ENCODE data around the gene MMP28. TPM values are rescaled to one million over a fixed set of nuclear protein-coding genes. Genes with fewer than 3 reads are reported as not detected.
A peak's percentile ranks its signal among the peaks of the same experiment; 100 is the strongest.

The MMP28 gene
- total RNA-seq, 1 donor from 2014 or later = 8.6 TPM

DNA sequence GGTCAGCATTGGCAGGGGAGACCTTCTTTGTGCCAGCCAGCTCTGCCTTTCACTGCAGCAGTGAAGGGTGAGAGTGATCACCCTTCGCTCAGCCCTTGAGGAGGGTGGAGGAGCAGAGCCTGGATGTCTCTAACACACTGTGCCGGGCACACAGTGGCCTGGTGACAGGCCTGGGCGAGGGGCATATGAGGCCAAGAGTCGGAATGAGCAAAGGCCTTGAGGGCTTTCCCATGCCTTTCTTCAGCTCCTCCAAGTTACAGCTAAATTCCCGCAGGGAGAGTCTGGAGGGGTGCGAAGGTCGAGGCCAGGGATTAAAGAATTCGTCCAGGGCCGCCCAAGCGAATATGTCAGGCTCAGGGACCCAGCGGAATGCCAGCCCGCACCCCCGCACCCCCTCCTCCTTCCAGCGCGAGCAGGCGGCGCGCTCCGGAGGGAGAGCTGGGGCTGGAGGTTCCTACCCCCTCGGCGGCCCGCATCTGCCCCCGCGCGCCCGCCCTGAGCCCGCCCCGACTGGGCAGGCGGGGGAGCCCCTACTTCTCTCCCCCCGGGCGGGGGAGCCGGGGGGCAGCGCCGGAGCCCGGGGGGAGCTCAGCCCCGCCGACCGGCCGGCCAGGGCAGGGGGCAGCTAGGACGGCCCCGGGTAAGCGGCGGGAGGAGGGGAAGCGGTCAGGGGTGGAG is 64.1 kb downstream of the MMP28 start, which contains the start of gene RASL10B:
RASL10B (plus strand) TSS at position 401 of the 678 bp plus-strand sequence. CDS start 3,546 bp downstream, outside the sequence.
- H3K4me3 Mint-ChIP-seq (ENCODE audit: unreplicated experiment) = peak within 1 kb of the TSS; percentile 80
- no peaks in the 10 kb centered on the region for H3K36me3 Mint-ChIP-seq (ENCODE audit: low read depth)
- H3K9me3 Mint-ChIP-seq (ENCODE audit: low read depth) = no peaks in the 10 kb centered on the region
- DNase-seq (ENCODE audit: low spot score) = no peak
- TF ChIP-seq, protein P1, sequence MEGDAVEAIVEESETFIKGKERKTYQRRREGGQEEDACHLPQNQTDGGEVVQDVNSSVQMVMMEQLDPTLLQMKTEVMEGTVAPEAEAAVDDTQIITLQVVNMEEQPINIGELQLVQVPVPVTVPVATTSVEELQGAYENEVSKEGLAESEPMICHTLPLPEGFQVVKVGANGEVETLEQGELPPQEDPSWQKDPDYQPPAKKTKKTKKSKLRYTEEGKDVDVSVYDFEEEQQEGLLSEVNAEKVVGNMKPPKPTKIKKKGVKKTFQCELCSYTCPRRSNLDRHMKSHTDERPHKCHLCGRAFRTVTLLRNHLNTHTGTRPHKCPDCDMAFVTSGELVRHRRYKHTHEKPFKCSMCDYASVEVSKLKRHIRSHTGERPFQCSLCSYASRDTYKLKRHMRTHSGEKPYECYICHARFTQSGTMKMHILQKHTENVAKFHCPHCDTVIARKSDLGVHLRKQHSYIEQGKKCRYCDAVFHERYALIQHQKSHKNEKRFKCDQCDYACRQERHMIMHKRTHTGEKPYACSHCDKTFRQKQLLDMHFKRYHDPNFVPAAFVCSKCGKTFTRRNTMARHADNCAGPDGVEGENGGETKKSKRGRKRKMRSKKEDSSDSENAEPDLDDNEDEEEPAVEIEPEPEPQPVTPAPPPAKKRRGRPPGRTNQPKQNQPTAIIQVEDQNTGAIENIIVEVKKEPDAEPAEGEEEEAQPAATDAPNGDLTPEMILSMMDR (IDR thresholded peaks at IDR 0.05) = no peak
- peaks cover 38% of the 10 kb centered on the region for H3K4me1 Mint-ChIP-seq (ENCODE audit: low read depth)
- H3K27me3 Mint-ChIP-seq (ENCODE audit: low read depth) = no peaks in the 10 kb centered on the region
- H3K27ac Mint-ChIP-seq (ENCODE audit: unreplicated experiment) = no peak within 1 kb of the TSS

GRCh38 chr17:35730400-35731005 is 64.9 kb downstream of the MMP28 start:
- TF ChIP-seq, protein P1 (IDR thresholded peaks at IDR 0.05) = no peak
- H3K9me3 Mint-ChIP-seq (ENCODE audit: low read depth) = no peaks in the 10 kb centered on the region
- no peaks in the 10 kb centered on the region for H3K36me3 Mint-ChIP-seq (ENCODE audit: low read depth)
- no peak overlapping the region for H3K4me3 Mint-ChIP-seq (ENCODE audit: unreplicated experiment)
- DNase-seq (ENCODE audit: low spot score) = no peak
- H3K27ac Mint-ChIP-seq (ENCODE audit: unreplicated experiment) = no peak overlapping the region
- peaks cover 46% of the 10 kb centered on the region for H3K4me1 Mint-ChIP-seq (ENCODE audit: low read depth)
- H3K27me3 Mint-ChIP-seq (ENCODE audit: low read depth) = no peaks in the 10 kb centered on the region

DNA sequence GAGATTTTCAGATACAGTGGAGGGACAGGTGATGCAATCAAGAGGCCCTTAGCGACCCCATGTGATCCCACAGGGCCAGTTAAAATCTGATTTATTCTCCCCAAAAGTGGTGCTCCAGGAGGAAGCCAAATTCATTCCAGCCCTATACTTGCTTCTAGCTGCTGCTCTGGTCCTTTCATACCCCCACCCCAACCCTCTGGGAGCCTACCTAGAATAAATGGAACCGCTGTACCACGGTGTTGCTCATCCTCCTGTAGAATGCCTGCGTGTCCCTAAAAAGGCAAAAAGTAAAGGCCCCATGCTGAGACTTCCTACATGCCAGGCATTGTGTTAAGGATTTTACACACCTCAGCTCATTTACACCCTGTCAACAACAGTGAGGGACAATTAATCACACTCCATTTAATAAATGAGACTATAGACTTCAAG is 66.0 kb downstream of the MMP28 start:
- H3K4me1 Mint-ChIP-seq (ENCODE audit: low read depth) = peaks cover 56% of the 10 kb centered on the region

GRCh38 chr17:35728551-35728950 is 66.9 kb downstream of the MMP28 start:
- Mint-ChIP-seq H3K27me3 (ENCODE audit: low read depth) (no peaks in the 10 kb centered on the region), H3K4me1 (ENCODE audit: low read depth) (peaks cover 56% of the 10 kb centered on the region), H3K27ac (ENCODE audit: unreplicated experiment) (no peak overlapping the region), H3K4me3 (ENCODE audit: unreplicated experiment) (no peak overlapping the region), H3K36me3 (ENCODE audit: low read depth) (peaks cover 5% of the 10 kb centered on the region), H3K9me3 (ENCODE audit: low read depth) (no peaks in the 10 kb centered on the region)
- no peak for DNase-seq (ENCODE audit: low spot score)
- TF ChIP-seq, protein P1 (IDR thresholded peaks at IDR 0.05) = no peak

More for the DNA sequence above, 66.0 kb downstream of the MMP28 start:
- DNase-seq (ENCODE audit: low spot score) = no peak
- H3K4me3 Mint-ChIP-seq (ENCODE audit: unreplicated experiment) = no peak overlapping the region
- H3K9me3 Mint-ChIP-seq (ENCODE audit: low read depth) = no peaks in the 10 kb centered on the region
- H3K27me3 Mint-ChIP-seq (ENCODE audit: low read depth) = no peaks in the 10 kb centered on the region
- no peak overlapping the region for H3K27ac Mint-ChIP-seq (ENCODE audit: unreplicated experiment)
- TF ChIP-seq, protein P1 (IDR thresholded peaks at IDR 0.05) = no peak
- H3K36me3 Mint-ChIP-seq (ENCODE audit: low read depth) = no peaks in the 10 kb centered on the region

- peaks cover 53% of the 10 kb centered on the region for H3K4me1 Mint-ChIP-seq (ENCODE audit: low read depth)
- H3K4me3 Mint-ChIP-seq (ENCODE audit: unreplicated experiment) = no peak overlapping the region
- peak overlapping the region; percentile 92 for H3K27ac Mint-ChIP-seq (ENCODE audit: unreplicated experiment)
- H3K36me3 Mint-ChIP-seq (ENCODE audit: low read depth) = peaks cover 5% of the 10 kb centered on the region
- DNase-seq (ENCODE audit: low spot score) = no peak
- H3K27me3 Mint-ChIP-seq (ENCODE audit: low read depth) = no peaks in the 10 kb centered on the region
- no peaks in the 10 kb centered on the region for H3K9me3 Mint-ChIP-seq (ENCODE audit: low read depth)
- TF ChIP-seq, protein P1 (IDR thresholded peaks at IDR 0.05) = no peak
Measured at GRCh38 chr17:35727635-35728034, 67.8 kb downstream of the MMP28 start.
